ENCODE data around the gene BEX3. TPM values are rescaled to one million over a fixed set of nuclear protein-coding genes. Genes with fewer than 3 reads are reported as not detected.
A peak's percentile ranks its signal among the peaks of the same experiment; 100 is the strongest.

The BEX3 gene
- total RNA-seq, 6 experiments from 2014 or later, result 19.9 to 40.1 (median 35.6) TPM

GRCh38 chrX:103396660-103397059 is 20.3 kb downstream of the BEX3 start:
- 50% methylated on average over 2 of the region's 2 CpGs for WGBS (ENCODE audit: insufficient coverage, low coverage, low lambda C conversion rate, missing lambda C conversion rate)
- Histone ChIP-seq H3K4me1 (no peaks in the 10 kb centered on the region), H3K9me3 (no peaks in the 10 kb centered on the region), H3K36me3 (no peaks in the 10 kb centered on the region), H3K4me3 (no peak overlapping the region), H3K27ac (no peak overlapping the region), H3K27me3 (no peaks in the 10 kb centered on the region)
- no peak for DNase-seq
- TF ChIP-seq POLR2A (IDR thresholded peaks at IDR 0.05), result no peak
- TF ChIP-seq, protein P1, sequence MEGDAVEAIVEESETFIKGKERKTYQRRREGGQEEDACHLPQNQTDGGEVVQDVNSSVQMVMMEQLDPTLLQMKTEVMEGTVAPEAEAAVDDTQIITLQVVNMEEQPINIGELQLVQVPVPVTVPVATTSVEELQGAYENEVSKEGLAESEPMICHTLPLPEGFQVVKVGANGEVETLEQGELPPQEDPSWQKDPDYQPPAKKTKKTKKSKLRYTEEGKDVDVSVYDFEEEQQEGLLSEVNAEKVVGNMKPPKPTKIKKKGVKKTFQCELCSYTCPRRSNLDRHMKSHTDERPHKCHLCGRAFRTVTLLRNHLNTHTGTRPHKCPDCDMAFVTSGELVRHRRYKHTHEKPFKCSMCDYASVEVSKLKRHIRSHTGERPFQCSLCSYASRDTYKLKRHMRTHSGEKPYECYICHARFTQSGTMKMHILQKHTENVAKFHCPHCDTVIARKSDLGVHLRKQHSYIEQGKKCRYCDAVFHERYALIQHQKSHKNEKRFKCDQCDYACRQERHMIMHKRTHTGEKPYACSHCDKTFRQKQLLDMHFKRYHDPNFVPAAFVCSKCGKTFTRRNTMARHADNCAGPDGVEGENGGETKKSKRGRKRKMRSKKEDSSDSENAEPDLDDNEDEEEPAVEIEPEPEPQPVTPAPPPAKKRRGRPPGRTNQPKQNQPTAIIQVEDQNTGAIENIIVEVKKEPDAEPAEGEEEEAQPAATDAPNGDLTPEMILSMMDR (IDR thresholded peaks at IDR 0.05), result no peak
- ATAC-seq, result no peak
- intact Hi-C loops (cut with DNase I), result no loop called here

- H3K27ac ChIP-seq, result no peak overlapping the region
- H3K9me3 ChIP-seq, result no peaks in the 10 kb centered on the region
- TF ChIP-seq, protein P1 (IDR thresholded peaks at IDR 0.05), result no peak
- no peak for TF ChIP-seq POLR2A (IDR thresholded peaks at IDR 0.05)
- no peak overlapping the region for H3K4me3 ChIP-seq
- no peaks in the 10 kb centered on the region for H3K4me1 ChIP-seq
- no peaks in the 10 kb centered on the region for H3K36me3 ChIP-seq
- ATAC-seq, result no peak
- 78% methylated on average over 3 of the region's 4 CpGs for WGBS (ENCODE audit: insufficient coverage, low coverage, low lambda C conversion rate, missing lambda C conversion rate)
- DNase-seq, result no peak
- intact Hi-C loops (cut with DNase I), result no loop called here
- H3K27me3 ChIP-seq, result no peaks in the 10 kb centered on the region
These were observed 21.4 kb downstream of the BEX3 start for GRCh38 chrX:103397707-103398106.

DNA sequence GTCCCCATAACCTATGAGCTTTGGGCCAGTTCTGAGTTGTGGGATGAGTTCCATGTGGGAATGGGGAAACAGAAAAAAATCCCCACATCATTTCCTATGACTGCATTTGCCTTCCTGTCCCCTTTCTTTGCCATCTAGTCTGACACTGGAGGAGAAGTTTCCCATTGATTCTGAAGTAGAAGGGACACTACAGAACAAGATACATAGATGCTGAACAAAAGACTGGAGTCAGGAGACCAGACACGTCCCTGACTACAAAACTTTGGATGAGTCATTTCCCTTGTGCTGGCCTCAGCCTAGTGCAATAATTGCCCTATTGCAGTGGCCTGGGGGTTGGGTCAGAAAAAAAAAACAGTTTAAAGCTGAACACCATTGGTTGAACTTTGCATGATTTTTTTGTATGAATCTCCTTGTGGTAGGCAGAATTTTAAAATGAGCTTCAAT is 22.1 kb downstream of the BEX3 start:
- WGBS (ENCODE audit: insufficient coverage, low coverage, low lambda C conversion rate, missing lambda C conversion rate), result 9% methylated on average over 1 of the region's 1 CpG
- no peak for TF ChIP-seq POLR2A (IDR thresholded peaks at IDR 0.05)
- TF ChIP-seq, protein P1 (IDR thresholded peaks at IDR 0.05), result no peak
- no peaks in the 10 kb centered on the region for H3K36me3 ChIP-seq
- H3K4me3 ChIP-seq, result no peak overlapping the region
- no peaks in the 10 kb centered on the region for H3K4me1 ChIP-seq
- DNase-seq (no peak), ATAC-seq (peak in 2 of 4 donors; percentile 27 to 70)
- no peaks in the 10 kb centered on the region for H3K9me3 ChIP-seq
- H3K27me3 ChIP-seq, result no peaks in the 10 kb centered on the region
- intact Hi-C loops (cut with DNase I), result no loop called here
- no peak overlapping the region for H3K27ac ChIP-seq

DNA sequence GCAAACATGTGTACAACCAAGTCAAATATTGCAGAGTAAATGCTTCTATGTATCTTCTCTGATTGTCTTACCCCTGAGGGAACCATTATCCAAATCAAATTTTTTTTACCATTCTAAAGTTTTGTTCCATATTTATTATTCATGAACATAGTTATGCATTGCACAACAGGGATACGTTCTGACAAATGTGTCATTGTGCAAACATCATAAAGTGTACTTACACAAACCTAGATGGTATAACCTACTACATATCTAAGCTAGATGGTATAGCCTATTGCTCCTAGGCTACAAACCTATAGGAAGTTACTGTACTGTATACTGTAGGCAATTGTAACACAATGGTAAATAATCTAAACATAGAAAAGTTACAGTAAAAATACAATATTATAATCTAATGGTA is 23.4 kb downstream of the BEX3 start:
- no peaks in the 10 kb centered on the region for H3K36me3 ChIP-seq
- ATAC-seq (no peak), DNase-seq (no peak)
- H3K4me3 ChIP-seq, result no peak overlapping the region
- H3K27ac ChIP-seq, result no peak overlapping the region
- no peak for TF ChIP-seq POLR2A (IDR thresholded peaks at IDR 0.05)
- TF ChIP-seq, protein P1 (IDR thresholded peaks at IDR 0.05), result no peak
- intact Hi-C loops (cut with DNase I), result no loop called here
- no peaks in the 10 kb centered on the region for H3K27me3 ChIP-seq
- H3K4me1 ChIP-seq, result no peaks in the 10 kb centered on the region
- H3K9me3 ChIP-seq, result no peaks in the 10 kb centered on the region
- WGBS (ENCODE audit: insufficient coverage, low coverage, low lambda C conversion rate, missing lambda C conversion rate), result 9% methylated on average over 1 of the region's 1 CpG

- Histone ChIP-seq H3K9me3 (no peaks in the 10 kb centered on the region), H3K36me3 (no peaks in the 10 kb centered on the region), H3K4me1 (no peaks in the 10 kb centered on the region), H3K4me3 (no peak overlapping the region), H3K27ac (no peak overlapping the region), H3K27me3 (no peaks in the 10 kb centered on the region)
- WGBS (ENCODE audit: insufficient coverage, low coverage, low lambda C conversion rate, missing lambda C conversion rate), result 57% methylated on average over 1 of the region's 1 CpG
- intact Hi-C loops (cut with DNase I), result no loop called here
- TF ChIP-seq POLR2A (IDR thresholded peaks at IDR 0.05), result no peak
- TF ChIP-seq, protein P1 (IDR thresholded peaks at IDR 0.05), result no peak
- no peak for ATAC-seq
- no peak for DNase-seq
These were observed 24.6 kb downstream of the BEX3 start for GRCh38 chrX:103400931-103401330.
